ENCODE results near the gene GYPB. TPM values are rescaled to one million over a fixed set of nuclear protein-coding genes. Genes with fewer than 3 reads are reported as not detected.
"Not testable (repeated sequence)": the region's sequence is repeated elsewhere in the genome, so short reads cannot be mapped to it uniquely, and the experiment has no call there.

The GYPB gene
- total and polyA plus RNA-seq, 2 experiments from 2014 or later = not detected

DNA sequence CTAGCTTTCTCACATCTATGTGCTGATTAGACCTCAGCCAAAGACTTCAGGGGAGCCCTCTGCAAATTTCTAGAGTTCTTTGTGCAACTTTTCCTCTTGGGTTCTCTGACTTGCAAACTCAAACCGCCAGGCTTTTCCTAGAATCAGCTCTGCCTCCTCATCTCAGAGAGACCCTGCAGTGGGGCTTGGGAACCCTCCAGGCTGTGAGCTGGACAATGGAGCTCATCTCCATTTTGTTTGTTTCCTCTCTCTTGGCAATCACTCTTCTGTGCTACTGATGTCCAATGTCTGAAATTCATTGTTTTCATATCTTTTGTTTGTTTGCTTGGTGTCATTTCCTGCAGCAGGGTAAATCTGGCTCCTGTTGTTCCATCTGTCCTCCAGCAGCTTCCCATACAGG, 33.0 kb downstream of the GYPB start (continued):
- TF ChIP-seq, protein P1, sequence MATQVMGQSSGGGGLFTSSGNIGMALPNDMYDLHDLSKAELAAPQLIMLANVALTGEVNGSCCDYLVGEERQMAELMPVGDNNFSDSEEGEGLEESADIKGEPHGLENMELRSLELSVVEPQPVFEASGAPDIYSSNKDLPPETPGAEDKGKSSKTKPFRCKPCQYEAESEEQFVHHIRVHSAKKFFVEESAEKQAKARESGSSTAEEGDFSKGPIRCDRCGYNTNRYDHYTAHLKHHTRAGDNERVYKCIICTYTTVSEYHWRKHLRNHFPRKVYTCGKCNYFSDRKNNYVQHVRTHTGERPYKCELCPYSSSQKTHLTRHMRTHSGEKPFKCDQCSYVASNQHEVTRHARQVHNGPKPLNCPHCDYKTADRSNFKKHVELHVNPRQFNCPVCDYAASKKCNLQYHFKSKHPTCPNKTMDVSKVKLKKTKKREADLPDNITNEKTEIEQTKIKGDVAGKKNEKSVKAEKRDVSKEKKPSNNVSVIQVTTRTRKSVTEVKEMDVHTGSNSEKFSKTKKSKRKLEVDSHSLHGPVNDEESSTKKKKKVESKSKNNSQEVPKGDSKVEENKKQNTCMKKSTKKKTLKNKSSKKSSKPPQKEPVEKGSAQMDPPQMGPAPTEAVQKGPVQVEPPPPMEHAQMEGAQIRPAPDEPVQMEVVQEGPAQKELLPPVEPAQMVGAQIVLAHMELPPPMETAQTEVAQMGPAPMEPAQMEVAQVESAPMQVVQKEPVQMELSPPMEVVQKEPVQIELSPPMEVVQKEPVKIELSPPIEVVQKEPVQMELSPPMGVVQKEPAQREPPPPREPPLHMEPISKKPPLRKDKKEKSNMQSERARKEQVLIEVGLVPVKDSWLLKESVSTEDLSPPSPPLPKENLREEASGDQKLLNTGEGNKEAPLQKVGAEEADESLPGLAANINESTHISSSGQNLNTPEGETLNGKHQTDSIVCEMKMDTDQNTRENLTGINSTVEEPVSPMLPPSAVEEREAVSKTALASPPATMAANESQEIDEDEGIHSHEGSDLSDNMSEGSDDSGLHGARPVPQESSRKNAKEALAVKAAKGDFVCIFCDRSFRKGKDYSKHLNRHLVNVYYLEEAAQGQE (IDR thresholded peaks at IDR 0.05; ENCODE audit: unreplicated experiment) = no peak
- TF ChIP-seq POLR2AphosphoS5 (IDR thresholded peaks at IDR 0.05; ENCODE audit: low read depth) (no peak), EZH2phosphoT487 (IDR thresholded peaks at IDR 0.05; ENCODE audit: unreplicated experiment) (no peak), NANOG (IDR thresholded peaks at IDR 0.05; ENCODE audit: borderline replicate concordance) (no peak), ZNF331 (CRISPR knock-in tag; IDR thresholded peaks at IDR 0.05; ENCODE audit: low read depth) (no peak), ZNF114 (CRISPR knock-in tag; IDR thresholded peaks at IDR 0.05) (no peak), JUNB (IDR thresholded peaks at IDR 0.05; ENCODE audit: unreplicated experiment) (no peak)

DNA sequence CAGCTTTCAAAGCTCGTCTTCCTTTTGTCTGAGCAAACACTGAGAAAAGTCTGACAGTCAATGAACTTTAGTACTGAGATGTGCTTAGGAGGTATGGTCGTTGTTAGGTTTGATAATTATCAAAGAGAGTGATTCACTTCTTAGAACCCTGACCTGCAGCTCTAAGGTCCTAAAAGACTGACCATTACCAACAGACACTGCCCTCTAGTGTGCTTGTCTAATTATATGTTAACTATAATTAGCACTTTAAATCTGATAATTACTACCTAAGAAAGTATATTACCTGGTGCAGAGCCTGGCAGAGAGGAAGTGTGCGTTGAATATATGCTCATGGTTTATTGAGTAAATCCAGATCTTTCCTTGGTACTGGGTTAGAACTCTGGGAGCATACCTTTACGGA, 38.4 kb downstream of the GYPB start:
- H3K79me2 ChIP-seq (replicated peaks; ENCODE audit: insufficient read depth); H3K27me3 Mint-ChIP-seq (ENCODE audit: insufficient read depth, low read depth, poor library complexity): not testable (repeated sequence)
- peak; percentile 39; the same call in 2 of the 3 replicates for ATAC-seq

DNA sequence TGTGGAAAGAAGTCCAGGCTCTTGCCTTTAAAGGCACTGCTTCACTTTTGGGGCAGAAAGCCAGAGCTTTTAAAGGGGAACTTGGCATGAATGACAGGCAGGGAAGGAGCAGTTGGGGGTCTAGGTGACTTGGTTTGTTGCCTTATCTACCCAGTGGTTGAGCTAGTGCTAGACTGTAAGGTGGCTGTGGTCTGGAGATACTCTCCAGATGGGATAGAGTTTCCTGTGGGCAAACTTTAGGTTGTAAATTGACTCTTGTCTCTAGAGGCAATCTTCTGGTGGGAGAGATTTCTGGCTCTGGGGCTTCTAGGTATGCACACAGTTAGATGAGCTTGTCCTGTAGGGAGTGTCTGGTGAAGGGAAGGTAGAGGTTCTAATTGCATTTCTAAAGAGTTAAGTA, 43.7 kb downstream of the GYPB start:
- H3K4me3 ChIP-seq; ATAC-seq; H3K4me1 Mint-ChIP-seq; H3K27me3 ChIP-seq (ENCODE audit: insufficient read depth); H3K27ac ChIP-seq (ENCODE audit: low read depth); H3F3A ChIP-seq (replicated peaks; ENCODE audit: low read depth); H3K4me2 ChIP-seq; H3K9me2 ChIP-seq (ENCODE audit: insufficient read depth); H3K36me3 Mint-ChIP-seq (ENCODE audit: low read depth); H3K4me1 ChIP-seq (ENCODE audit: insufficient read depth); H3K79me2 ChIP-seq (replicated peaks; ENCODE audit: insufficient read depth); H3K9me3 Mint-ChIP-seq; H3K27me3 Mint-ChIP-seq (ENCODE audit: insufficient read depth, low read depth, poor library complexity); H3K27ac Mint-ChIP-seq; H3K36me3 ChIP-seq (ENCODE audit: insufficient read depth); H4K20me1 ChIP-seq (replicated peaks; ENCODE audit: insufficient read depth); H2AFZ ChIP-seq; H3K4me3 Mint-ChIP-seq; DNase-seq (ENCODE audit: low spot score): not testable (repeated sequence)

More for the DNA sequence above, 38.4 kb downstream of the GYPB start:
- H3K9me2 ChIP-seq (ENCODE audit: insufficient read depth); H3K27me3 ChIP-seq (ENCODE audit: insufficient read depth); H3K4me1 ChIP-seq (ENCODE audit: insufficient read depth); H3K4me3 Mint-ChIP-seq; H3K27ac ChIP-seq (ENCODE audit: low read depth); H3K36me3 Mint-ChIP-seq (ENCODE audit: low read depth); H4K20me1 ChIP-seq (replicated peaks; ENCODE audit: insufficient read depth); H3K4me2 ChIP-seq; H3K27ac Mint-ChIP-seq; H3K4me3 ChIP-seq; H3K36me3 ChIP-seq (ENCODE audit: insufficient read depth); H2AFZ ChIP-seq; H3F3A ChIP-seq (replicated peaks; ENCODE audit: low read depth); H3K9me3 Mint-ChIP-seq: not testable (repeated sequence)
- TF ChIP-seq, protein P2, sequence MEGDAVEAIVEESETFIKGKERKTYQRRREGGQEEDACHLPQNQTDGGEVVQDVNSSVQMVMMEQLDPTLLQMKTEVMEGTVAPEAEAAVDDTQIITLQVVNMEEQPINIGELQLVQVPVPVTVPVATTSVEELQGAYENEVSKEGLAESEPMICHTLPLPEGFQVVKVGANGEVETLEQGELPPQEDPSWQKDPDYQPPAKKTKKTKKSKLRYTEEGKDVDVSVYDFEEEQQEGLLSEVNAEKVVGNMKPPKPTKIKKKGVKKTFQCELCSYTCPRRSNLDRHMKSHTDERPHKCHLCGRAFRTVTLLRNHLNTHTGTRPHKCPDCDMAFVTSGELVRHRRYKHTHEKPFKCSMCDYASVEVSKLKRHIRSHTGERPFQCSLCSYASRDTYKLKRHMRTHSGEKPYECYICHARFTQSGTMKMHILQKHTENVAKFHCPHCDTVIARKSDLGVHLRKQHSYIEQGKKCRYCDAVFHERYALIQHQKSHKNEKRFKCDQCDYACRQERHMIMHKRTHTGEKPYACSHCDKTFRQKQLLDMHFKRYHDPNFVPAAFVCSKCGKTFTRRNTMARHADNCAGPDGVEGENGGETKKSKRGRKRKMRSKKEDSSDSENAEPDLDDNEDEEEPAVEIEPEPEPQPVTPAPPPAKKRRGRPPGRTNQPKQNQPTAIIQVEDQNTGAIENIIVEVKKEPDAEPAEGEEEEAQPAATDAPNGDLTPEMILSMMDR (conservative IDR thresholded peaks at IDR 0.05; ENCODE audit: low read depth in 2 of 2) = peak in 1 of 2 experiments; percentile 35; a peak in 2 of 4 replicates
- H3K4me1 Mint-ChIP-seq = peaks cover 17% of the 10 kb centered on the region
- DNase-seq (ENCODE audit: low spot score) = peak; percentile 51

DNA sequence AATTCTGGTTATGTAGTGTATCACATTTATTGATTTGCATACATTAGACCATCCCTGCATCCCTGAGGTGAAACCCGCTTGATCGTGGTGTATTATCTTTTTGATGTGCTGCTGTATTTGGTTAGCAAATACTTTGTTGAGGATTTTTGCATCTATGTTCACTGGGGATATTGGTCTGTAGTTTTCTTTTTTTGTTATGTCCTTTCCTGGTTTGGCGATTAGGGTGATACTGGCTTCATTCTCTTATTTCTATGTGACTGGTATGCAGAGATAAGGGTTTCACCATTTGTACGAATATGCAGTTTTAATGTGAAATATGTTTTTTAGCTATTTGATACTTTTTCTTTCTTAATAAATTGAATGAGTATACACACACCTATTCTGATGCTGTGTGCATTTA, 45.2 kb downstream of the GYPB start:
- not testable (repeated sequence) for H4K20me1 ChIP-seq (replicated peaks; ENCODE audit: insufficient read depth); H3F3A ChIP-seq (replicated peaks; ENCODE audit: low read depth); ATAC-seq; H3K27ac Mint-ChIP-seq; H3K36me3 Mint-ChIP-seq (ENCODE audit: low read depth); H3K4me1 ChIP-seq (ENCODE audit: insufficient read depth); H3K27me3 Mint-ChIP-seq (ENCODE audit: insufficient read depth, low read depth, poor library complexity); H3K4me2 ChIP-seq; H3K79me2 ChIP-seq (replicated peaks; ENCODE audit: insufficient read depth); H3K36me3 ChIP-seq (ENCODE audit: insufficient read depth); H3K27me3 ChIP-seq (ENCODE audit: insufficient read depth); H3K9me3 Mint-ChIP-seq; H3K4me1 Mint-ChIP-seq; DNase-seq (ENCODE audit: low spot score); H3K4me3 ChIP-seq; H3K27ac ChIP-seq (ENCODE audit: low read depth); H2AFZ ChIP-seq; H3K4me3 Mint-ChIP-seq; H3K9me2 ChIP-seq (ENCODE audit: insufficient read depth)
